RPMI7951 (cell line): ENCODE results near the gene SPINT2. TPM values are rescaled to one million over a fixed set of nuclear protein-coding genes. Genes with fewer than 3 reads are reported as not detected.
"Not testable (repeated sequence)": the region's sequence is repeated elsewhere in the genome, so short reads cannot be mapped to it uniquely, and the experiment has no call there.

Experiments
- DNase-seq: peaks from one replicate; pipeline ENCODE4 v3.0.0-alpha.2; 2012; ENCODE audit warnings: low read depth
- total RNA-seq: library from RNA; depleted of rRNA; stranded (reverse); fragments of >200 nt; shearing (Covaris generic); gene quantifications from 2 replicates; pipeline ENCODE4 v1.2.3, GENCODE V29; 2014; rRNA removed

Gene SPINT2, protein sequence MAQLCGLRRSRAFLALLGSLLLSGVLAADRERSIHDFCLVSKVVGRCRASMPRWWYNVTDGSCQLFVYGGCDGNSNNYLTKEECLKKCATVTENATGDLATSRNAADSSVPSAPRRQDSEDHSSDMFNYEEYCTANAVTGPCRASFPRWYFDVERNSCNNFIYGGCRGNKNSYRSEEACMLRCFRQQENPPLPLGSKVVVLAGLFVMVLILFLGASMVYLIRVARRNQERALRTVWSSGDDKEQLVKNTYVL
- 0.48 TPM in 1 of 2 replicates, not detected in the other for total RNA-seq

DNA sequence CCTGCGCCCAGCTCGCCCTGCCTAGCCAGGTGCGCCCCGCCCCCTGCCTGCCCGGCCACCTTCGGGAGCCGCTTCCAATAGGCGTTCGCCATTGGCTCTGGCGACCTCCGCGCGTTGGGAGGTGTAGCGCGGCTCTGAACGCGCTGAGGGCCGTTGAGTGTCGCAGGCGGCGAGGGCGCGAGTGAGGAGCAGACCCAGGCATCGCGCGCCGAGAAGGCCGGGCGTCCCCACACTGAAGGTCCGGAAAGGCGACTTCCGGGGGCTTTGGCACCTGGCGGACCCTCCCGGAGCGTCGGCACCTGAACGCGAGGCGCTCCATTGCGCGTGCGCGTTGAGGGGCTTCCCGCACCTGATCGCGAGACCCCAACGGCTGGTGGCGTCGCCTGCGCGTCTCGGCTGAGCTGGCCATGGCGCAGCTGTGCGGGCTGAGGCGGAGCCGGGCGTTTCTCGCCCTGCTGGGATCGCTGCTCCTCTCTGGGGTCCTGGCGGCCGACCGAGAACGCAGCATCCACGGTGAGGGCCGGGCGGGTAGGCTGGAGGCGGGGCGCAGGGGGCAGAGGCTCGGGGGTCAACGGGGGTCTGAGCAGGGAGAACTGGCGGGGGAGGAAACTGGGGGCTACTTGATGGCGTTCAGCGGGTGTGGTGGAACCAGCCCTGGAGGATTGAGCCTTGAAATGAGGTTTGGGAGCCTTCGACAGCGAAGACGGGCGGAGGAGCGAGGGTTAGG lies at the start of gene SPINT2:
SPINT2 (plus strand) TSS at position 88 of the 727 bp plus-strand sequence; CDS start at position 408, 320 bp downstream.
- DNase-seq, result no peak

DNA sequence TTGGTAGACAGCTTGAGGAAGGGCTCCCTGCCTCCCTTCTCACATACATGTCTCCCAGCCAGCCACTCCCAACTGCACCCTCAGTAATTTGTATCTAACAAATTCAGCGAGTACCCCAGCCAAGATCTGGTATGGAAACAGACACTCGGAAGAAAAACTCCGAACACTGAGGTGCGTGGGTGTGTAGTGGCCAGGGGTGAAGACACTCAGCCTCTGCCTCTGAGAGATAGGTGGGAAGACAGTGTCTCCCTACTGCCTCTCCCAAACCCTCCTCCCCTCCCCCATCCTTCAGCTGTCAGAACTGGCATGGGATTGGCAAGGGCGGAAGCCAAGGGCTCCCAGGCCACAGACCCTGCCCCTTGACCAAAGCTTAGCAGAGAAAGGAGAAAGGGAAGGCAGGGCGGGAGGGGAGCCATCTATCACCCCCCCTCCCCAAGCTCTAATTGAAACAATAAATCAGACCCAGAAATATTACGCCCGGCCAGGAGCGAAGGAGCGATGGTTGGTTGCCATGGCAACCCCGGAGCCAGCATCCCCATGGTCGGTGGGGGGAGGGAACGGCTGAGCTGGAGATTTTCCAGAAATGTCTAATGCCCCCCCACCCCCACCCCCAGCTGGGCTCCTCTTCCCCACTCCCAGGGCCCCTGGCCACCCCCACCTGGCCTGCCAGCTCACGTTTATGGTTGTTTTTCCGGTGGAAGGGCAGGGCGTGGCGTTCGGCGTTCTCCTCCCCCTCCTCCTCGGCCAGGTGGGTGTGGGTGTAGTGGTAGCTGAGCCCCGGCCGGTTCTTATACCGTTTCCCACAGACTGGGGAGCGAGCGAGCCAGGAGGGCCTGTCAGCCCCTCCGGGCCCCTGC lies 47.4 kb upstream of the SPINT2 start:
- DNase-seq, result no peak

DNA sequence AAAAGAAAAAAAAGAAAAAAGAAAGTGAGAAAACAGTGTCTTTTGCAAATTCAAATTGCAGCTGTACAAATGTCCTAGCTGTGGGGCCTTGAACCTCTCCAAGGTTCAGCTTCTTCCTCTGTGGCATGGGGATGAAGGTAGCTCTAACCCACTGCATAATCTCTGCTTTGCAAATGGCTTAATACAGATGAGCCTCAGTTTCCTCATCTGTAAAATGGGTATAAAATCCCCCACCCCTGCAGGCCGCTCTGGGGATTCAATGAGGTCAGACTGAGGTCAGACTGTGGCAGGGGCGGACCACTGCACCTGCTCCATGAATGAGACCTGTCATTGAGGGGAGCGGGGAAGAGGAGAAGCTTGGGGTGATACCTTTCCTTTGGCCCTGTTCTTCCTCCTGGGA lies 46.2 kb upstream of the SPINT2 start:
- no peak for DNase-seq

DNA sequence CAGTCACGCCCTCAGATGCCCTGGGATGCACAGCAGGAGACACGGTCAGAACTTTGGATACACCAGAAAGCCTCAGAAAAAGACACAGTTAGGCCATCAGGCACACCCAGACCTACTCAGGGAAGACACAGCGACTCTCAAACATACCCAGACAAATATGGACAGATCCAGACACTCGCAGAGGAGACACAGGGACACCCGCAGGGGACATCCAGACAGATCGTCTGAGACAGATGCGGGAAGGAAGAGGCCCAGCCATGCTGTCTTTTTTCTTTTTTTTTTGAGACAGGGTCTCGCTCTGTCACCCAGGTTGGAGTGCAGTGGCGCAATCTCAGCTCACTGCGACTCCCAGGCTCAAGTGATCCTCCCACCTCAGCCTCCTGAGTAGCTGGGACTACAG lies 45.2 kb upstream of the SPINT2 start:
- DNase-seq, result no peak

DNA sequence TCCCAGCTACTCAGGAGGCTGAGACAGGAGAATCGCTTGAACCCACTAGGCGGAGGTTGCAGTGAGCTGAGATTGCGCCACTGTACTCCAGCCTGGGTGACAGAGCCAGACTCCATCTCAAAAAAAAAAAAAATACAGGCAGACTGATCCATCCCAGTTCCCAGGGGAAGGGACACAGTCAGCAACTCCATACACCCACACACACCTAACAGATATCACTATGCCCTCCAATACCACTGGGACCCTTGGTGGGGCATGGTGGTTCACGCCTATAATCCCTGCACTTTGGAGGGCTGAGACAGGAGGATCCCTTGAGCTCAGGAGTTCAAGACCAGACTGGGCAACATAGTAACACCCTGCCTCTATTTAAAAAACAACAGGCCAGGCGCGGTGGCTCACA lies 43.0 kb upstream of the SPINT2 start:
- DNase-seq, result no peak

DNA sequence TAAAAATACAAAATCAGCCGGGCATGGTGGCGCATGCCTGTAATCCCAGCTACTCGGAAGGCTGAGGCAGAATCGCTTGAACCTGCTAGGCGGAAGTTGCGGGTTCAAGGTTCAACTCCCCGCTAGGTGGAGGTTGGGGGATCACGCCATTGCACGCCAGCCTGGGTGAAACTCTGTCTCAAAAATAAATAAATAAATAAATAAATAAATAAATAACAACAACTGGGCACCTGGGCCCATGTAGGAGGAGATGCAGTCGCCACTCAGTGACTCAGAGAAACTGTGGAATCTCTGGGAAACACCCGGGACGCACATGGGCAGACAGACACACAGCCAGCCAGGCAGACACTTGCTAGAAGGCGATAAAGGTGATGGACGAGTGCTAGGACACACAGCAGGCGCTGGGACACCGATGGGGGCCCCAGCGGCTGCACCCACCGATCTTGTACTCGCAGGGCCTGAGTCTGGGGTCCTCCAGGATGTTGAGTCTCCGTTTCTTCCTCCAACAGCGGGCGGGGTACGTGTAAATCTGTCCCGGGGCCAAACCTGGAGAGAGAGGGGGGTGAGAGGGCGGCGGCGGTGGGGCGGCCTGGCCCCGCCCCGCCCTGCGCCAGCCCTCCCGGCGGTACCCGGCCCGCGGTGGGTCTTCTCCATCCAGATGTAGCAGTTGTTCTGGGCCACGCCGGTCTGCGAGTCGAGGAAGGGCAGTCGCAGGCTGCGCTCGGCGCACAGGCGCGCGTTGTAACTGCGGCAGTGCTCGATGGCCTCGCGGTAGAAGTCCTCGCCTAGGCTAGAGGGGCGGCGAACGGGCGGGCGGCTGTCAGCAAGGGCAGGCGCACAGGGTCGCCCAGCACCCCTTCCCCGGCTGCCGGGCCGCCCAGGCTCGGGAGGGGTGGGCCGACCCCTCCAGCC lies 42.2 kb upstream of the SPINT2 start:
- no peak for DNase-seq

DNA sequence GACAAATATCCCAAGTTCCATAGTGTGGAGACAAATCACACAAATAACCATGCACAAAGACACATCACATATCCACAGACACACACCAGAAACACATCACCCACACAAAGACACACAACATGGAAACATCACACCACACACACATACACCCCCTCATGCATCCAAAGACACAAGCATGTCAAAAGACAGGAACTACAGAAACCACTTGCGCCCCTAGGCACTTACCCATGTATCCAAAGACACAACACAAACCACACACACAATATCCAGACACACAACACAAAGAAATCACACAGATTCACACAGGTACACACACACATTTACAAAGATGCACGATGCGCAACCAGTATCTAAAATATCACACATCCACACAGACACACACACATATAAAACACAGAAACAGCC lies 41.3 kb upstream of the SPINT2 start:
- no peak for DNase-seq

DNA sequence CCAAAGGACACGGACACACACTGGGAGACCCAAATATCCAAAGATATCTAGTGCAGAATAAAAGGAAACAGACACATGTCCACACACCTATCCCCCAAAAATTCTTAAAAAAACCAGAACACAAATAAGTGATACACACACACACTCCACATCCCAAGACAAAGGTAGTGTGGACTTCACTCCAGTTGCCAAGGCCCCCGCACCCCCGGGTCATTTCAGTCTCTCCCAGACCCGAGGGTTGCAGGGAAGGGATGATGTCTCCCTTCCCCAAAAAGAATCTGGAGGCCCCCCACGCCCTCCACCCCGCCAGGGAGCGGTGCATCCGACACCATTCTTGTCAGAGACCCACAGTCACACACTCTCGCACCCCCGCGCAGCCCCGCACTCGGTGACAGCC lies 40.8 kb upstream of the SPINT2 start:
- no peak for DNase-seq

DNA sequence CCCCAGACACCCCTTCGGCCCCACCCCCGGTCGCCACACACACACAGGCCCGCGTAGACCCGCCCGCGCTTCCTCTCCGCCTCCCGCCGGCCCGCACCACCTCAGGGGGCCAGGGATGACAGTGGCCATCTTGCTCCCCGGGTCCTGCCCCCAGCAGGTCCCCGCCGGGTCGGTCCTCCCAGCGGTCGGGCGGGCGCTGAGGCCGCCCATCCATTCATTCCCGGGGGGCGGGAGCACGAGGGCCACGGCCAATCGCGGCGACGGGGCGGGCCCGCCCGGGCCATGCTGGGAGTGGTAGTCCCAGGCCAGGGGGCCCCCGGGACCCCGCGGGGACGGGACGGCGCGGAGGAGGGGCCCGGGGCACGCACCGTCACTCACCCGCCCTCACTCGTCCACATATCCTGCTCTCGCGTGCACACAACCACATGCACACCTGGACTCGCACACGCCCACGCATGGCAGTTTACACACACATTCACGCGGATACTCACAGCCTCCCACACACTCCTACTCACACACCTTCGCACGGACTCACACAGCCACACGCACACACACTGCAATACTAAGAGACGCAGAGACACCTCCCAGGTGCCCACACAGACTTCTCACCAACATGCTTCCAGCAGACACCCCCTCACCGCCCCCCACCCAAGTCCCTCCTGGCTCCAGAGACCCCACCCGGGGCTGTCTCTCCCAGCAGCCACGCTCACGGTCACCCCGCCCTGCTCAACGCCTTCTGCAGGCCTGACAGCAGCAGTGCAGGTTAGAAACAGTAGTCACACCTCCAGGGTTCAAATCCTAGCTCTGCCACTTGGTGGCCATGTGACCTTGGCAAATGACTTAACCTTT lies 40.1 kb upstream of the SPINT2 start, which contains the start of gene DPF1:
DPF1 (minus strand) TSS at position 209 of the 849 bp plus-strand sequence; CDS start at position 129, 80 bp downstream.
- peak; percentile 81 for DNase-seq

DNA sequence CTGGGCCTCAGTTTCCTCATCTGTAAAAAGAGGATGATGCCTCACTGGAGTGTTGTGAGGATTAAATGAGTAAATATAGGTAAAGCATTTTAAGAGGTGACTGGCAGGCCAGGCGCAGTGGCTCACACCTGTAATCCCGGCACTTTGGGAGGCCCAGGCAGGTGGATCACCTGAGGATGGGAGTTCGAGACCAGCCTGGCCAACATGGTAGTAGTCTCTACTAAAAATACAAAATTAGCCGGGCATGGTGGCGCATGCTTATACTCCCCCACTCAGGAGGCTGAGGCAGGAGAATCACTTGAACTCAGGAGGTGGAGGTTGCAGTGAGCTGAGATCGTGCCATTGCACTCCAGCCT lies 39.5 kb upstream of the SPINT2 start:
- DNase-seq, result not testable (repeated sequence)

DNA sequence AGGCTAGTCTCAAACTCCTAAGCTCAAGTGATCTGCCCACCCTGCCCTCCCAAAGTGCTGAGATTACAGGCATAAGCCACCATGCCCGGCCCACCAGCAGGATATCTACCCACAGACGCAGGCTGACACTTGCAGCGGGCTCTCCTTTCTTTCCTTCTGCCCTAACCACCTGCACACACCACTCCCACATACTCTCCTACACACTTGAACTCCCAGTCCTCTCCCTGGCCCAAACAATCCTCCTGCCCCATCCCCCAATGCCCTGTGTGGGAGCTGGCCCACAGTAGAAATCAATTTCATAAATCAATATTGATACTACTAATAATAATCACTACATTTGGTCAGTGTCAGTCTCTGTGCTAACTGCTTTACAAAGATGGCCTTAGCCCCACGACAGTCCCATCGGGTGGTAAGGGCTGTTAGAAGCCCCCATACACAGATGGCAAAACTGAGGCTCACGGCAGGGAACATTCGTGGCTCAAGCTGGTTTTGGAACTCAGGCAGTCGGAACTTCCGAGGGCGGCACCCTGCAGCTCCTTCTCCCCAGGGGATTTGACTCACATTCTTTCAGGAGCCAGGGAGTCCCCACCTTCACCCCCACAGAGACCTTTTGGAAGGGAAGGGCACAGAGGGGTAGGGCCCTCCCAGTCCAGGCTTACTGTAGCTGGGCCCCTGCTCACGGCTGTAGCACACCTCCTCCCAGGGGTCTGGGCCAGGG lies 36.9 kb upstream of the SPINT2 start:
- no peak for DNase-seq

DNA sequence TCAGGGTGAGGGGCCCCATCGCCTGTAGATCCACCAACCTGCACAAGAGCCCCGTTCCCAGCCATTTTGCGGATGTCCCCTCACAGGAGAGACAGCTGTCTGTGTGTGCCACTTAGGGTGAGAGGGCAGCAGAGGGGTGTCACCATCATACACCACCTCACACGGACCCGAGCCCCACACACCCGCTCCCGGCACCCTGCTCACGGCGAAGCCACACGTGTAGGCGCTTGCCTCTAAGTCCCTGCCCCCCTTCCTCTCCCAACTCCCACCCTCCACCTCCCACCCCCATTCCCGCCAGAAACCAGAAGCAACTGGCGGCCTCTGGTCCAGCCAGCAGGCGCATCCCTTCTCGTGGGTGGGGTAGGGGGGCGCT lies 36.4 kb upstream of the SPINT2 start:
- DNase-seq, result no peak

DNA sequence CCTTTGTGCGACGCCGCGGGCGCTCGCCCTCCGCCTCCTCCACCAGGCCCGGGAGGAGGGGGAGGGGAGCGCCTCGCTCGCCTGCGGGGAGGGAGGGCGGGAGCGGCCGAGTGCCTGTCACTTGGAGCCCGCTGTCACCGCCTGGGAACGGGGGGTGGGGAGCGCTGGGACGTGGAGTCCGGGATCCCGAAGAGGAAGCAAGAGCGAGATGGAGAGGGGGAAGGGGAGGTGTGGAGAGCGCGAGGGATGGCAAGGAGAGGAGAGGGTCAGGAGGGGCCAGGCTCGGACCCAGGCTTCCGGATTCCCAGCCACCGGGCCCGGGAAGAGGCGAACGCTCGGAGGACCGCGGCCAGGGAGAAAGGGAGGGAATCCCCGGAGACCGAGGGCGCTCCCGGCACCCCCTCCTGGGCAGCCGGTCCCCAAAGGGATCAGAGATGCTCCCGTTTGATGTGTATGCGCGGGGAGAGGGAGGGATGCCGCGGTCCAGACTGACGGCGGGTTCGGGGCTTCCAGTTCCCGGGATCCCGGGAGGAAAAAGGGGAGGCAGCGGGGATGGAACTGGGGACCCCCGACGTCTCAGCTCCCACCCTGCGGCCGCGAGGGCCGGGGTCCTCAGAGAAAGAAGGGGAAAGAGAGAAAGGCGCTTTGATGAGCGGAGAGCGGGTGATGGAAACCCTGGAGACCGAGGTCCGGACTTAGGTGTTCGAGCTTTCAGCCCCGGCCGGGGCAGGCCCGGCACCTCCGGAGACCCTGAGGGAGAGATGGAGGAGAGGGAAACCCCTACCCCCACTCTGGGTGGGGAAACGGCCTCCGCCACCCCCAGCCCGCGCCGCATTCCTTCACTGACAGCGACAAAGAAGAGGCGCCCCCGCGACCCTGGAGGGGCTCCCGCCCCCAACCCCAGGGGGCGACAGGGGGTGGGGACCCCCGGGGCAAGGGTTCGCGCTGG lies 35.6 kb upstream of the SPINT2 start:
- DNase-seq, result no peak

DNA sequence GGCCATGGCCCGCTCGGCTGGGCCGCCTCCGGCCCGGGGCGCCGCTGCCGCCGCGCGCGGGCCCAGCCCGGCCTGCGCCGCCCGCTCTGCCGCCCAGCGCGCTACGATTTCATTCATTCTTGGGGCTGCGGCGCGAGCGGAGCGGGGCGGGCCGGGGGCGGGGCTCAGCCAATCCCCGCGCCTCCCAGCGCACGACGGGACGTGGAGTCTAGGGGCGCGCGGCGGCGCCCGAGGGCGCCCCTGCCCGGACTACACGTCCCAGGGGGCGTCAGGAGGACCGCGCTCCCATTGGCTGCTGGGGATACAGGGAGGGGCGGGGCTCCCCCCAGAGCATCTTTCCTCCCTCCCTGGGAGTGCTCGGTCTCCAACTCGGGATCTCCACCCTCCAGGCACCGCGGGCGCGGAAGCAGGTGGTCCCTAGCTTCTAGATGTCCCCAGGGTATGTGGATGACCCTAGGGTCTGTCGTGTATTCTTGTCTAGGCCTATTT lies 34.7 kb upstream of the SPINT2 start:
- DNase-seq, result peak; percentile 82

DNA sequence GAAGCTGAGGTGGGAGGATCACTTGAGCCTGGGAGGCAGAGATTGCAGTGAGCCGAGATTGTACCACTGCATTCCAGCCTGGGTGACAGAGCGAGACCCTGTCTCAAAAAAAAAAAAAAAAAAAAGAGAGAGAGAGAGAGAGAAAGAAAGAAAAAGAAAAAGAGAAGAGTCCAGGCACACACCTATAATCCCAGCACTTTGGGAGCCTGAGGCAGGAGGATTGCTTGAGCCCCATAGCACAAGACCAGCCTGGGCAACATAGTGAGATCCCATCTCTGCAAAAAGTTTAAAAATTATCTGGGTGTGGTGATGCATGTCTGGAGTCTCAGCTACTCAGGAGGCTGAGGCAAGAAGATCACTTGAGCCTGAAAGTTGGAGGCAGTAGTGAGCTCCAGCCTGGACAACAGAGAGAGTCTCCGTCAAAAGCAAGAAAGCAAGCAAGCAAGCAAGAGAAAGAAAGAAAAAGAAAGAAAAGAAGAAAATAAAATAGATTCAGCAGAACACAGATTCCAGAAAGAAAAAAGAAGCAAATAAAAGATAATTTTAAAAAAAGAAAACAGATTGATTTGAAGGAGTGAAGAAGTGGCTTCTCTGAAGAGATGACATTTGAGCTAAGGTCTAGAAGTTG lies 33.8 kb upstream of the SPINT2 start:
- DNase-seq, result not testable (repeated sequence)

DNA sequence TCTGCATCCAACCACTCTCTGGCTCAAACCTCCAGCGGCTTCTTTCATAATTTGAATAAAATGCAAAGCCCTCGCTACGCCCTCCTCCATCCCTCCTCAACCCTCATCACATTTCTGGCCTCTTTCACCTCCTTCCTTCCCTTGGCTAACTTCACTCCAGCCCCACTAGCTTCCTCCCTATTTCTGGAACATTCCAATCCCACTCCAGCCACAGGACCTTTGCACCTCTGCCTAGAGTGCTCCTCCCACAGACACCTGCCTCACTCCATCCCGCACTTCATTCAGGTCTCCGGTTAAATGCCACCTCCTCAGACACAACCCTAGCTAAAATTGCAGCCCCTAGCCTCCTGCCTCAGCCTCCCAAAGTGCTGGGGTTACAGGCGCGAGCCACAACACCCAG lies 32.5 kb upstream of the SPINT2 start:
- no peak for DNase-seq

DNA sequence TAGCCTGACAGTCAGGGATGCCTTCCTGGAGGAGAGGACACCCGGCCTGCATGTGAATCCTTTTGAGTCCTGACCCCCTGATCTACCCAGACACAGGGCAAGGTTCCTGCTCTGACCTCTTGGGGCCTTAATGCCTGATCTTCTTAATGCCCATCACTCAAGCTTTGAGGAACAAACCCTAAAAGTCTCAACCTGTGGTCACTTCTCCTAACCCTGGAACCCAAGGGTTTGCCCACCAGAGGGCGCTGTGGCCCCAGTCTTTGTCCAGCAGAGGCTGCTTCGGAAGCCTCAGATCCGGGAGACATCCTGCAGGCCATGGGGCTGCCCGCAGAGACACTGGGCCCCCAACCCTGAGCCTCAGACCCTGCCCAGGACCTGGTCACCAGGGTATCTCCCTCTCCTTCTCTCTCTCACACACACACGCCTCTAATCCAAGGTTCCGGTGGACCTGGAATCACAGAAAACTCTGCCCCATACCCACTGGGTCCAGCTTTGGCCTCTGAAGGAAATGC lies 30.6 kb upstream of the SPINT2 start:
- peak; percentile 56 for DNase-seq

DNA sequence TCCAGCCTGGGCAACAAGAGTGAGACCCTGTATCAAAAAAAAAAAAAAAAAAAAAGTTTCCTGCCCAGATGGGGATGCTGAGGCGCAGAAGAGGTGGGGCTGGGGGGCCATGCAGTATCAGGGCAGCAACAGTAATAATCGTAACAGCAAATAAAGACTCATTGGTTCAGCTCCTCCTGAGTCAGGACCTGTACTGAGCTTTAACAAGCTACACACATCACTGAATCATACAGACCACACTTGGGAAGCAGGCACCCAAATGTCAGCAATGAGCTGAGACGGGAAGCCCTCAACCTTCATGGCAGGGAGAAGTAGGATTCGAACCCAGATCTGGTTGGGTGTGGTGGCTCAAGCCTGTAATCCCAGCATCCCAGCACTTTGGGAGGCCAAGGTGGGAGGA lies 29.8 kb upstream of the SPINT2 start:
- DNase-seq, result no peak
